SU-DHL-6 (cell line): ENCODE data around the gene GSK3B.

Experiments
- H2AFZ ChIP-seq: fragments of 200-600 bp; sonication (generic); 2 replicates; pipeline ENCODE4 v1.6.1; 2014; ENCODE audit warnings: low read depth, mild to moderate bottlenecking, moderate library complexity, mixed read lengths, antibody characterized with exemption, low read length; ENCODE audit not compliant: severe bottlenecking
- H3F3A ChIP-seq: fragments of 200-600 bp; shearing (Covaris generic); 2 replicates; pipeline ENCODE4 v1.6.0; 2016; ENCODE audit warnings: antibody characterized with exemption, mild to moderate bottlenecking; ENCODE audit not compliant: insufficient read depth
- H3K27ac ChIP-seq: fragments of 200-600 bp; sonication (generic); 2 replicates; pipeline ENCODE4 v1.5.1; 2016; ENCODE audit warnings: low read depth, mild to moderate bottlenecking, low read length, moderate library complexity, mixed read lengths
- H3K27me3 ChIP-seq: fragments of 200-600 bp; sonication (generic), shearing (Covaris generic); 2 replicates; pipeline ENCODE4 v1.6.0; 2014; ENCODE audit warnings: mild to moderate bottlenecking, low read length
- H3K36me3 ChIP-seq: fragments of 200-600 bp; sonication (generic); 2 replicates; pipeline ENCODE4 v1.6.1; 2014; ENCODE audit warnings: mild to moderate bottlenecking, low read length, mixed read lengths
- H3K4me2 ChIP-seq: fragments of 300-600, 200-600 bp; shearing (Covaris generic), sonication (generic); 2 replicates; pipeline ENCODE4 v1.6.0; 2014; ENCODE audit warnings: low read length, low read depth, mild to moderate bottlenecking; ENCODE audit not compliant: poor library complexity, severe bottlenecking
- H3K4me3 ChIP-seq: fragments of 200-600 bp; sonication (generic); 2 replicates; pipeline ENCODE4 v1.5.1; 2014; ENCODE audit warnings: antibody characterized with exemption, low read length, mild to moderate bottlenecking, mixed read lengths; ENCODE audit not compliant: insufficient read depth, poor library complexity, severe bottlenecking
- H3K79me2 ChIP-seq: fragments of 200-600 bp; sonication (generic); 2 replicates; pipeline ENCODE4 v1.6.1; 2014; ENCODE audit warnings: mild to moderate bottlenecking, low read length, moderate library complexity; ENCODE audit not compliant: insufficient read depth
- H3K9ac ChIP-seq: fragments of 200-600 bp; sonication (generic); 2 replicates; pipeline ENCODE4 v1.7.0; 2014; ENCODE audit warnings: mild to moderate bottlenecking, low read length
- H3K9me2 ChIP-seq: fragments of 200-600 bp; sonication (generic); replicated peaks from 2 replicates; pipeline ENCODE4 v1.6.1; 2014; ENCODE audit warnings: low read length; ENCODE audit not compliant: insufficient read depth
- H3K9me3 ChIP-seq: fragments of 200-600 bp; sonication (generic); 2 replicates; pipeline ENCODE4 v1.6.1; 2014; ENCODE audit warnings: low read length, mixed read lengths; ENCODE audit not compliant: insufficient read depth
- H4K20me1 ChIP-seq: fragments of 200-600 bp; sonication (generic); 2 replicates; pipeline ENCODE4 v1.6.1; 2014; ENCODE audit warnings: low read depth, mild to moderate bottlenecking, antibody characterized with exemption, low read length, moderate library complexity, mixed read lengths
- CTCF ChIP-seq: fragments of 200-600 bp; sonication (generic); IDR thresholded peaks from one replicate; pipeline ENCODE4 v1.5.1; 2017; ENCODE audit warnings: antibody characterized with exemption, mild to moderate bottlenecking, low read length, moderate library complexity; ENCODE audit not compliant: insufficient read depth, poor library complexity, severe bottlenecking
- EZH2phosphoT487 ChIP-seq: fragments of 200-600 bp; sonication (generic), shearing (Covaris generic); conservative IDR thresholded peaks from 2 replicates; pipeline ENCODE4 v1.6.1; 2018; ENCODE audit warnings: mild to moderate bottlenecking, antibody characterized with exemption, low read length, moderate library complexity, mixed read lengths

GSK3B gene

GRCh38 chr3:119927190-119927589 is 167.1 kb downstream of the GSK3B start:
- H3K9me3 ChIP-seq: no peaks in the 10 kb centered on the region
- H3K9ac ChIP-seq: no peak overlapping the region
- H3F3A ChIP-seq: 0 out of 2 replicates have a peak, but pooled peaks cover 10% of the 10 kb centered on the region
- H3K9me2 ChIP-seq: no peaks in the 10 kb centered on the region
- H3K27ac ChIP-seq: no peak overlapping the region
- H3K79me2 ChIP-seq: peaks cover 61% of the 10 kb centered on the region
- peaks cover 8% of the 10 kb centered on the region; the same call in 1 of the 2 replicates for H3K36me3 ChIP-seq
- no peak overlapping the region for H3K4me3 ChIP-seq
- H4K20me1 ChIP-seq: no peaks in the 10 kb centered on the region
- H3K27me3 ChIP-seq: no peaks in the 10 kb centered on the region
- no peak for TF ChIP-seq EZH2phosphoT487
- no peak for TF ChIP-seq CTCF
- H2AFZ ChIP-seq: no peak overlapping the region
- H3K4me2 ChIP-seq: no peak overlapping the region

GRCh38 chr3:119924111-119925094 is 169.8 kb downstream of the GSK3B start:
- Histone ChIP-seq H3K79me2 (peaks cover 45% of the 10 kb centered on the region), H3K4me2 (no peak overlapping the region), H4K20me1 (no peaks in the 10 kb centered on the region), H2AFZ (no peak overlapping the region), H3K9ac (no peak overlapping the region), H3K4me3 (no peak overlapping the region), H3K36me3 (peaks cover 14% of the 10 kb centered on the region; the same call in 1 of the 2 replicates), H3K27me3 (no peaks in the 10 kb centered on the region), H3K9me2 (no peaks in the 10 kb centered on the region), H3K9me3 (no peaks in the 10 kb centered on the region), H3K27ac (no peak overlapping the region), H3F3A (0 out of 2 replicates have a peak, but pooled peaks cover 10% of the 10 kb centered on the region)
- TF ChIP-seq CTCF: no peak
- no peak for TF ChIP-seq EZH2phosphoT487

DNA sequence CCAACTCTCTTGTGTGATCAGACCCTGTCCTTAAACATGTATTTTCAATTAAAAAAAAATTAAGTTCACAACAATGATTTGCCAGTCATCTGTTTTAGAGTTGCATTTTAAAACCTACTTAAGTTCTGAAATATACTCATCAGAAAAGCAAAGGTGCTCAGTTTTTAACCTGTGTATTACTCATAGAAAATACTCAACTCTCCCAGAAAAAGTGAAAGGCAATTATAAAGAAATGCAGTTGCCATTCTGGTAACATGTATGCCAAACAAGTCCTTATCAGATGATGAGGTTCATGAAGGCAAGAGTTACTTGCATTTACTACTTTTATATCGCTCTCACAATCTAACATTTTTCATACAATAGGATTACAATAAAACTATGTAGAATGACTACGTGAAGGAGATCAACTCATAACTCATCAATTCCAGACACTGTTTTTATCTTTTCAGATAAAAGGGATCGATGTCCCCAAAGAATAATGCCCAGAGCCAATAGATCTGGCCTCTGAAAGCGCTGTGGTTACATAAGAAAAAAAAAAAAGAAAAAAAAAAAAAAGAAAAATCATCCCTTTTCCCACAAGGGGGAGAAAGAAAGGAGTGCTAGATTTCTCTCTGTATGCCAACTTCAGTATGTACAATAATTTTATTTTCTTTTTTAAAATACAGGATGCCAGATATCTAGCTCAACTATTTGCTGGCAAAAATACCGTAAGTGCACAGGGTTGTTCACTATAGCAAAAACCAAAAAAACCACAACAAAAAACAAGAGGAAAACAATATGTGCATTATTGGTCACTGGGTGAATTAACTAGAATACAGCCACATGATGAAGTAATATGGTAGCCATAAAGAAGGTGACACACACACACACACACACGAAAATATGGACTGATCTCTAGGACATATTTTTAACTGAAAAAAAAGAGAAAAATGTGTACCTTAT is 175.0 kb downstream of the GSK3B start:
- Histone ChIP-seq H3K4me2 (no peak overlapping the region), H3K9ac (no peak overlapping the region), H3K36me3 (peaks cover 26% of the 10 kb centered on the region; the same call in 1 of the 2 replicates), H3F3A (peaks cover 10% of the 10 kb centered on the region; the same call in 1 of the 2 replicates), H3K9me2 (no peaks in the 10 kb centered on the region), H3K4me3 (no peak overlapping the region), H4K20me1 (no peaks in the 10 kb centered on the region), H3K9me3 (no peaks in the 10 kb centered on the region), H3K27me3 (no peaks in the 10 kb centered on the region), H2AFZ (no peak overlapping the region), H3K79me2 (peaks cover 3% of the 10 kb centered on the region; the same call in 1 of the 2 replicates), H3K27ac (no peak overlapping the region)
- TF ChIP-seq CTCF: no peak
- TF ChIP-seq EZH2phosphoT487: no peak
